ENCODE data around the gene OPRD1. TPM values are rescaled to one million over a fixed set of nuclear protein-coding genes. Genes with fewer than 3 reads are reported as not detected.
"Not testable (repeated sequence)": the region's sequence is repeated elsewhere in the genome, so short reads cannot be mapped to it uniquely, and the experiment has no call there.

The OPRD1 gene
- total RNA-seq, 5 donors from 2014 or later (not counting 1 experiment from before 2014, with no cell fraction given), result not detected

DNA sequence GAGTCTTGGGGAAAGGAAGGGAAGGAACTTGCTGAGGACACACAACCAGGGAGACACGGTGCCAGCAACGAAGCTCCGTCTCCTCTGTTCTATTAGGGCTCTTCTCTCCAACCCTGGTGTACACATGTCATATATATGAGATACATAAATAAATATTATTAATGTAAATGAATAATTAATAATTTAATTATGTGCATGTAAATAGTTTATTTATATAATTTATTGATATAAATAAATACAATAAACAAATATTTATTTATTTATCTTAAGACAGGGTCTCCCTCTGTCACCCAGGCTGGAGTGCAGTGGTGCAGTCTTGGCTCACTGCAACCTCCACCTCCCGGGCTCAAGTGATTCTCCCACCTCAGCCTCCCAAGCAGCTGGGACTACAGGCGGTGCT is 17.4 kb upstream of the OPRD1 start:
- H3K9me3 Mint-ChIP-seq; H3K9me3 ChIP-seq; POLR2A ChIA-PET; H3K27ac Mint-ChIP-seq; H3K4me3 Mint-ChIP-seq; H3K4me1 ChIP-seq (ENCODE audit: control insufficient read depth in 1 of 2, extremely low read depth in 1 of 2, insufficient read depth in 2 of 2, low read length in 2 of 2); H3K36me3 ChIP-seq (ENCODE audit: control insufficient read depth in 2 of 2, extremely low read depth in 1 of 2, insufficient read depth in 1 of 2, low read length in 1 of 2); ATAC-seq (replicated peaks in 1 of 4); H3K27ac ChIP-seq (ENCODE audit: low read length); H3K36me3 Mint-ChIP-seq; H3K4me3 ChIP-seq (ENCODE audit: control insufficient read depth in 1 of 2, extremely low read depth in 1 of 2, low read length in 1 of 2); H3K4me1 Mint-ChIP-seq; CTCF ChIA-PET; DNase-seq: not testable (repeated sequence)
- no CpG with 5 or more reads among the region's 5 CpGs for WGBS (ENCODE audit: insufficient coverage)
- peaks cover 0 to 21% of the 10 kb centered on the region in 2 experiments for H3K27me3 ChIP-seq (replicated peaks in 1 of 2; ENCODE audit: control insufficient read depth in 2 of 2, extremely low read depth in 1 of 2, insufficient read depth in 2 of 2, low read length in 1 of 2)
- peaks cover 13 to 16% of the 10 kb centered on the region in 2 donors for H3K27me3 Mint-ChIP-seq

DNA sequence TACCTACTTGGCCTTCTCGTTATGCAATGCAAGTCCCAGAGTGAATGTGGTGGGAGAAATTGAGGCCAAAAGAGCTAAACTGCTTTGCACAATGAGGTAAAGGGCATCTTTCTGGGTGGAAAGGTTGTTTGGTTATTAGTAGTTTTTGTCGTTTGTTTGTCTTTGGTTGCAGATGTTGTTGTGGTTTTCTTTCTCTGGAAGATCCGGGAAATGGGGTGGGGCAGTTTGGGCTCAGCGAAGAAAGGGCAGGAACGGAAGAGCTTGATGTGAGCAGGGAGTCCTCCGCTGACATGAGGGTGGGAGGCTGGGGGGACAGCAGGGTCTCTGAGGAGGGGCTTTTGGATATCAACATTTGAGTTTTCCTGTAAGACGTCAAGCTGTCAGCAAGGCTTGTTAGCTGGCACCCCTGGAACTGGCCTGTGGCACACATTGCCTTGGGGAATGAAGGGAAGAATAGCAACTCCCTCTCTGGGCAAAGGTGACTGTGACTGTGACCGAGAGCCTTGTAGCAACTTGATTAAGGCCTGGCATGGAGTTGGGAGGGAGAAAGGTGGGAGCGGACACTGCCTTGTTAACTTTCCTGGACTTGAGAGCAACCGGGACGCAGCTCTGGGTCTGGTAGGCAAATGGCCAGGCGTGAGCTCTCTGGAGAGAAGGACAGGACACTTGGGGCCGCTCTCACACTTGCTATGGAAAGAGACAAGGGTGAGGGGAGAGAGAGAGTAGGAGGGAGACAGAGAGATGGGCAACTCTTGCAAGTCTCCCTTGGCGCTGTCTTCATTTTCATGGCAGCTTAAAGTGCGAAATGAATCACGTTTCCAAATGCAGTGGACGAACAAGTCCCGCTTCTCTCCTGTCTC is 15.4 kb upstream of the OPRD1 start:
- Mint-ChIP-seq H3K27me3 (peaks cover 13% of the 10 kb centered on the region in 2 donors), H3K9me3 (no peaks in the 10 kb centered on the region), H3K4me1 (peaks cover 0 to 10% (median 0%) of the 10 kb centered on the region in 3 donors), H3K4me3 (no peak overlapping the region), H3K27ac (no peak overlapping the region), H3K36me3 (no peaks in the 10 kb centered on the region)
- Histone ChIP-seq H3K27me3 (replicated peaks in 1 of 2; ENCODE audit: control insufficient read depth in 2 of 2, extremely low read depth in 1 of 2, insufficient read depth in 2 of 2, low read length in 1 of 2) (peaks cover 0 to 16% of the 10 kb centered on the region in 2 experiments), H3K9me3 (no peaks in the 10 kb centered on the region), H3K27ac (ENCODE audit: low read length) (no peak overlapping the region), H3K36me3 (ENCODE audit: control insufficient read depth in 2 of 2, extremely low read depth in 1 of 2, insufficient read depth in 1 of 2, low read length in 1 of 2) (no peaks in the 10 kb centered on the region), H3K4me1 (ENCODE audit: control insufficient read depth in 1 of 2, extremely low read depth in 1 of 2, insufficient read depth in 2 of 2, low read length in 2 of 2) (no peaks in the 10 kb centered on the region), H3K4me3 (ENCODE audit: control insufficient read depth in 1 of 2, extremely low read depth in 1 of 2, low read length in 1 of 2) (no peak overlapping the region)
- ATAC-seq (replicated peaks in 1 of 4) (no peak), DNase-seq (no peak)
- 63% methylated on average over 12 of the region's 18 CpGs for WGBS (ENCODE audit: insufficient coverage)
- ChIA-PET POLR2A (interaction anchor here in 1 of 2 donors (0.6 kb wide), 1 partner anchor 345 kb away, joined by 5 read pairs; no protein-coding TSS in a partner anchor), CTCF (no interaction called here)

DNA sequence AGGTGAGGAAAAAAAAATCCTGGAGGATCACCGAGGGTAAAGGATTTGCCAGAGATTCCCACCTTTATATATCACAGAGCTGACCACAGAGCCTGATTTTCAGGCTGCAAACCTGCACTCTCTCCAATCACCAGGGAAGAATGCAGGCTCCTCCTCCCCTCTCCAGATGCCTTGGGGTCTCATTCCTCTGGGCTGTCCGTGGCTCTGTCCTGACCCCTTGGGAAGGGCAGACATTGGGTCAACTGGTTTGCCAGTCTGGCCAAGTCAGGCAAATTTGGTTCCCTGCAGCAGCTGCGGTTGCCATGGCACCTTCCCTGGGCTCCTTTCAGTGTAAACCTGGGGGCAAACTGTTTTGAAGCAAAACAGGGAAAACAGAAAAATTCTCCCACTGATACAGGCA is 11.6 kb upstream of the OPRD1 start:
- Mint-ChIP-seq H3K9me3 (no peaks in the 10 kb centered on the region), H3K4me3 (no peak overlapping the region), H3K4me1 (peaks cover 0 to 10% (median 0%) of the 10 kb centered on the region in 3 donors), H3K27ac (no peak overlapping the region), H3K27me3 (peaks cover 6 to 15% of the 10 kb centered on the region in 2 donors), H3K36me3 (no peaks in the 10 kb centered on the region)
- no peaks in the 10 kb centered on the region for H3K4me1 ChIP-seq (ENCODE audit: control insufficient read depth in 1 of 2, extremely low read depth in 1 of 2, insufficient read depth in 2 of 2, low read length in 2 of 2)
- ChIA-PET CTCF (no interaction called here), POLR2A (no interaction called here)
- no peak for ATAC-seq (replicated peaks in 1 of 4)
- H3K27ac ChIP-seq (ENCODE audit: low read length), result no peak overlapping the region
- DNase-seq, result no peak
- no peaks in the 10 kb centered on the region for H3K36me3 ChIP-seq (ENCODE audit: control insufficient read depth in 2 of 2, extremely low read depth in 1 of 2, insufficient read depth in 1 of 2, low read length in 1 of 2)
- WGBS (ENCODE audit: insufficient coverage), result 52% methylated on average over 2 of the region's 3 CpGs
- no peaks in the 10 kb centered on the region for H3K9me3 ChIP-seq
- H3K27me3 ChIP-seq (replicated peaks in 1 of 2; ENCODE audit: control insufficient read depth in 2 of 2, extremely low read depth in 1 of 2, insufficient read depth in 2 of 2, low read length in 1 of 2), result peaks cover 0 to 21% of the 10 kb centered on the region in 2 experiments
- no peak overlapping the region for H3K4me3 ChIP-seq (ENCODE audit: control insufficient read depth in 1 of 2, extremely low read depth in 1 of 2, low read length in 1 of 2)

DNA sequence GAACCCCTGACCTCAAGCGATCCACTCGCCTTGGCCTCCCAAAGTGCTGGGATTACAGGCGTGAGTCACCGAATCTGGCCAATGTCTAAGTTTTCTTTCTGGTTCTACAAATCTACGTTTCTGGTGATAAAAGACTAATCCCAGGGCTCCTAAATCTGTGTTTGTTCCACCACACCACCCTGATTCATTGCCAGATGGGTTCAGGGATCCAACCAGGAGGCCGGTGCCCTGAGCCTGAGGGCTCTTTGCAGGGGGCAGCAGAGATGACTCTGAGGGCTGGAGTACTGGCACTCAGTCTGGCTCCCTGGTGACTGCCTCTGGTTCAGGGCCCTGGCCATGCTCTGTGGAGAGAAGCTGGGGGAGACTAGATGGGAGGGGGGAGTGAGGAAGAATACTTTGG is 10.5 kb upstream of the OPRD1 start:
- ChIA-PET POLR2A (no interaction called here), CTCF (no interaction called here)
- Mint-ChIP-seq H3K27me3 (peaks cover 3 to 10% of the 10 kb centered on the region in 2 donors), H3K27ac (no peak overlapping the region), H3K9me3 (no peaks in the 10 kb centered on the region), H3K36me3 (no peaks in the 10 kb centered on the region), H3K4me1 (peaks cover 0 to 6% (median 0%) of the 10 kb centered on the region in 3 donors), H3K4me3 (no peak overlapping the region)
- no peaks in the 10 kb centered on the region for H3K4me1 ChIP-seq (ENCODE audit: control insufficient read depth in 1 of 2, extremely low read depth in 1 of 2, insufficient read depth in 2 of 2, low read length in 2 of 2)
- H3K27ac ChIP-seq (ENCODE audit: low read length), result no peak overlapping the region
- no peak overlapping the region for H3K4me3 ChIP-seq (ENCODE audit: control insufficient read depth in 1 of 2, extremely low read depth in 1 of 2, low read length in 1 of 2)
- no peaks in the 10 kb centered on the region for H3K36me3 ChIP-seq (ENCODE audit: control insufficient read depth in 2 of 2, extremely low read depth in 1 of 2, insufficient read depth in 1 of 2, low read length in 1 of 2)
- no peak for DNase-seq
- H3K27me3 ChIP-seq (replicated peaks in 1 of 2; ENCODE audit: control insufficient read depth in 2 of 2, extremely low read depth in 1 of 2, insufficient read depth in 2 of 2, low read length in 1 of 2), result peaks cover 0 to 23% of the 10 kb centered on the region in 2 experiments
- ATAC-seq (replicated peaks in 1 of 4), result no peak
- WGBS (ENCODE audit: insufficient coverage), result 79% methylated on average over 5 of the region's 6 CpGs
- H3K9me3 ChIP-seq, result no peaks in the 10 kb centered on the region

DNA sequence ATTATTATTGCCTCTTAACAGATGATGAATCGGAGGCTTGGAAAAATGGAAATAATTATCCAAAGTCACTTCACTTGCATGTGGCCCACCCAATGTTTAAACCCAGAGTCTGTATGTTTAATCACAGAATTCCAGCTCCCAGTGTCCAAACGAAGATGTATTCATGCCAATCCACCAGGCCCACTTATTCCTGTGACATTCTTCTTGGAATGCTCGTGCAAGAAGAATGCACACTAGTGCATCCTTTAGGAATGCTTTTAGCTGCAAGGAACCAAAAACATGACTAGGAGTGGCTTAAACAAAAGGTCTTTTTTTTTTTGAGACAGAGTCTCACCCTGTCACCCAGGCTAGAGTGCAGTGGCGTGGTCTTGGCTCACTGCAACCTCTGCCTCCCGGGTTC is 8.9 kb upstream of the OPRD1 start:
- Mint-ChIP-seq H3K9me3 (no peaks in the 10 kb centered on the region), H3K36me3 (no peaks in the 10 kb centered on the region), H3K4me1 (peaks cover 0 to 3% (median 0%) of the 10 kb centered on the region in 3 donors), H3K27ac (no peak overlapping the region), H3K4me3 (no peak overlapping the region), H3K27me3 (peaks cover 4 to 8% of the 10 kb centered on the region in 2 donors)
- no peak for DNase-seq
- POLR2A ChIA-PET, result interaction anchor here in 1 of 2 donors (0.7 kb wide), 1 partner anchor 1903 kb away, joined by 5 read pairs; the partner anchor contains the start of gene GPATCH3
- Histone ChIP-seq H3K4me3 (ENCODE audit: control insufficient read depth in 1 of 2, extremely low read depth in 1 of 2, low read length in 1 of 2) (no peak overlapping the region), H3K36me3 (ENCODE audit: control insufficient read depth in 2 of 2, extremely low read depth in 1 of 2, insufficient read depth in 1 of 2, low read length in 1 of 2) (no peaks in the 10 kb centered on the region), H3K9me3 (no peaks in the 10 kb centered on the region), H3K4me1 (ENCODE audit: control insufficient read depth in 1 of 2, extremely low read depth in 1 of 2, insufficient read depth in 2 of 2, low read length in 2 of 2) (no peaks in the 10 kb centered on the region), H3K27ac (ENCODE audit: low read length) (no peak overlapping the region), H3K27me3 (replicated peaks in 1 of 2; ENCODE audit: control insufficient read depth in 2 of 2, extremely low read depth in 1 of 2, insufficient read depth in 2 of 2, low read length in 1 of 2) (peaks cover 0 to 17% of the 10 kb centered on the region in 2 experiments)
- ATAC-seq (replicated peaks in 1 of 4), result no peak
- 55% methylated on average over 4 of the region's 5 CpGs for WGBS (ENCODE audit: insufficient coverage)
- CTCF ChIA-PET, result interaction anchor here (0.7 to 0.8 kb wide), 2 partner anchors 9 to 45 kb away, joined by 3 to 4 read pairs; no protein-coding TSS in a partner anchor

DNA sequence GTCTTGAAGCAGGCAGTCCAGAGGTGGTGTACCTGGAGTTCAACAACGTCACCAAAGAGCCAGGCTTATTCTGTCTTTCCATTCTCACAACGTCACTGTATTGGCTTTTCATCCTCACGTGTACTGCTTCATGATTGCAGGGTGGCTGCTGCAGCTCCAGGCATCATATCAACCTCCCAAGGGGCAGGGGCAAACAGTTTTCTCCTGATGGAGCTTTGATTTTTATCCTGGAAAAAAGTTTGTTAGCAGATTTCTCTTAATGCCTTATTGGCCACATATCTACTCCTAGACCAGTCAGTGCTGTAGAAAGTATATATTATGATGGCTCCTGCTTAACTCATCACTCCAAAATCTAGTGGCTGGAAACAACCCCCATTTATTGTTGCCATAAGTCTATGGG is 8.3 kb upstream of the OPRD1 start:
- no peak overlapping the region for H3K4me3 ChIP-seq (ENCODE audit: control insufficient read depth in 1 of 2, extremely low read depth in 1 of 2, low read length in 1 of 2)
- H3K27ac ChIP-seq (ENCODE audit: low read length), result no peak overlapping the region
- 86% methylated on average over 2 of the region's 3 CpGs for WGBS (ENCODE audit: insufficient coverage)
- H3K36me3 ChIP-seq (ENCODE audit: control insufficient read depth in 2 of 2, extremely low read depth in 1 of 2, insufficient read depth in 1 of 2, low read length in 1 of 2), result no peaks in the 10 kb centered on the region
- H3K27ac Mint-ChIP-seq, result no peak overlapping the region
- H3K27me3 Mint-ChIP-seq, result peaks cover 4 to 8% of the 10 kb centered on the region in 2 donors
- DNase-seq (no peak), ATAC-seq (replicated peaks in 1 of 4) (no peak)
- H3K27me3 ChIP-seq (replicated peaks in 1 of 2; ENCODE audit: control insufficient read depth in 2 of 2, extremely low read depth in 1 of 2, insufficient read depth in 2 of 2, low read length in 1 of 2), result peaks cover 0 to 15% of the 10 kb centered on the region in 2 experiments
- CTCF ChIA-PET, result interaction anchor here in 1 of 2 donors (0.8 kb wide), 1 partner anchor 46 kb away, joined by 3 read pairs; no protein-coding TSS in a partner anchor
- no peaks in the 10 kb centered on the region for H3K4me1 ChIP-seq (ENCODE audit: control insufficient read depth in 1 of 2, extremely low read depth in 1 of 2, insufficient read depth in 2 of 2, low read length in 2 of 2)
- H3K9me3 ChIP-seq, result no peaks in the 10 kb centered on the region
- H3K36me3 Mint-ChIP-seq, result no peaks in the 10 kb centered on the region
- no peak overlapping the region for H3K4me3 Mint-ChIP-seq
- H3K9me3 Mint-ChIP-seq, result no peaks in the 10 kb centered on the region
- H3K4me1 Mint-ChIP-seq, result peaks cover 0 to 1% (median 0%) of the 10 kb centered on the region in 3 donors
- POLR2A ChIA-PET, result no interaction called here
